GM19023 (cell line): ENCODE measurements around the gene IFNAR2.

ENCODE experiments used
- ATAC-seq: cut with Tn5 transposase; IDR thresholded peaks from one replicate; pipeline ENCODE4 v1.9.1; 2021; ENCODE audit warnings: mild to moderate bottlenecking, moderate library complexity; ENCODE audit not compliant: unreplicated experiment

Gene IFNAR2

DNA sequence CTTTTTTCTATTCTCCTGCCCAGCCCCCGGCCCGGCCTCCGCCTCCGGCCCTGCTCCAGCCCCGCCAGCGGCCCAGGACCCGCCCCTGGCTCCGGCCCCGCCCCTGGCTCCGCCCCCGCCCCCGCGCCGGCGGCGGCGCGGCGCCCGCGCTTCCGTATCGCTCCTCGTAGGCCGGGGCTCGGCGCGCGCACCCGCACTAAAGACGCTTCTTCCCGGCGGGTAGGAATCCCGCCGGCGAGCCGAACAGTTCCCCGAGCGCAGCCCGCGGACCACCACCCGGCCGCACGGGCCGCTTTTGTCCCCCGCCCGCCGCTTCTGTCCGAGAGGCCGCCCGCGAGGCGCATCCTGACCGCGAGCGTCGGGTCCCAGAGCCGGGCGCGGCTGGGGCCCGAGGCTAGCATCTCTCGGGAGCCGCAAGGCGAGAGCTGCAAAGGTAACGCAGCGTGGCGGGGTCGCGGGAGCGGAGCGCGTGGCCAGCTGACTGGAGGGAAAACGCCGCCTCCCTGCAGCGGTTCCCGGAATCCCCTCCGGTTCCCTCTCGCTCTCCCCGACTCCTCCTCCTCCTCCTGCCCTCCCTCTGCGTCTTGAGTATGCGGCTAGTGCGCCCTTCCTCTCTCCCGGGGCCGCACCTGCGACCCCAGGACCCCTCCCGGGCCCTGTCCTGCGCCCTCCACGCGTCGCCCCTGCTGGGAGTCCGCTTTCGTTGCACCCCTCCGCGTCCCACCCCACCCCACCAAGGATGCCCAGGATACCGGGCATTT lies at the start of gene IFNAR2:
TSS of gene IFNAR2 (plus strand) at position 155 of the 761 bp plus-strand sequence. CDS start 11,985 bp downstream, outside the sequence.
- peak; percentile 76 for ATAC-seq

DNA sequence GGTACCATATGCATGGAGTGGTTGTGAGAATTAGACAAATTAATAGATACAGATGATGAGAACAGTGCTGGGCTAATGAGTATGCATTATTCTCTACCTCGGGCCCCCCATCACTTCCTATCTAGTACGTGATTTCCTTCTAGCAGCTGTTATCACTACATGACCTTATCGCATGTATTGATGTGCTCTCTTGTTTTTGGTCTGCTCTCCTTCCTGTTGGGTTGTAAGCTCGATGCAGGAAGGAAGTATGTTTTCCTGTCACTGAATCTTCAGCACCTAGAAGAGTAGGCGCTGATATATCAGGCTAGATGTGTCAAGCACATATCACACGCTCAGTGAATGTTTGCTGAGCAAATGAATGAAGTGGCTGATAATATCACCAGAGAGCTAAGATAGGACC lies 43.9 kb upstream of the IFNAR2 start:
- ATAC-seq = no peak

DNA sequence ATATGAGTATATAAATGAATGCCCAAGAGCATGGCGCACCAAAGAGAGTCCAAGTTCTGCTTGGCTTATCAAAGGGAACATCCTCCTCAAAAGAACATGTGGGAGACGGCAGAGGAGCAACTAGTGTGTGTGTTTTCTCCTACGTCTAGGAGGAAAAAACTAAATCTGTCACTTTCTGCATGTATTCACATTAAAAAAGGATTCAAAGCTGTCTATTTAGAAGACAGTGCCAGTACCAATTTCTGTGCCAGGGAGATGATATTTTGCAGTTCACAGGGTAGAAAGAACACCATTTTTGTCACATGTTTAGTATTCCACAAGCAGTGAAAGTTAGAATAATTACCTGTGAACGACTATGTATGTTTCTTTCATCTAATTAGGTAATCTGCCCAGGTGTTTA lies 42.5 kb upstream of the IFNAR2 start:
- no peak for ATAC-seq

DNA sequence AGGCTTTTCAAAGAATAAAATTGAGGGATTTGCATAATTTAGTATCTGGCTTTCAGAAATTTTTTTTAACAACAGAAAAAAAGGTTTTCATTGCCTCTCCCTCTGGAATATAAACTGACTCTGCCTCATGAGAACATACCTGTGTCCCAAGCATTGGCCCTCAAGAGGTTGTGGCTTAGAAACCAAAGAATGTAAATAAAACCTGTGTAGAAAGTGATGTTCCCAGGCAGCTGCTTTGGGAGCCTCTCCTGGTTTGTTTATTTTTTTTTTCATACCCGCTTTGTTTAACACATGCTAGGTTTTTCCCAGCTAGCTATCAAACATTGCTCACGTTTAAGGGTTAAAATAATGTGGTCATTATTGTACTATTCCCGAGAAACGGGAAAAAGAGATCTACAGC lies 40.5 kb upstream of the IFNAR2 start:
- no peak for ATAC-seq

DNA sequence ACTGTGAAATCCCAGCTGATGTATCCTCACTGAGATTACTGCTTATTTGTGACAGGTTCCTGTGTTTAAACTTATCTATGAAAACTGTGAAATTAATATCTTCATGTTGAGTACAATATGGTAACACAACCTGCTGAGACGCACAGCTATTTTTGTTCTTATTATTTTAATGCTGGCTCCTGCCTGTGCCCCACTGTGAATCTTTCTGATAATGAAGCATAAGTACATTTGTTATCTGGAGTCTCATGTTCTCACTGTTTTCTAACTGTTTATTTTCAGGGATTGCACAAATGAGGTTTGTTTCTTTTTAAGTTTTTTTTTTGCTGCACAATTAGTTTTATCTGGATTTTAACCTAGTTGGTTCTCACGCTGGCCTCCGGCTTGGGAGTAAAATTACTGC lies 39.9 kb upstream of the IFNAR2 start:
- no peak for ATAC-seq

DNA sequence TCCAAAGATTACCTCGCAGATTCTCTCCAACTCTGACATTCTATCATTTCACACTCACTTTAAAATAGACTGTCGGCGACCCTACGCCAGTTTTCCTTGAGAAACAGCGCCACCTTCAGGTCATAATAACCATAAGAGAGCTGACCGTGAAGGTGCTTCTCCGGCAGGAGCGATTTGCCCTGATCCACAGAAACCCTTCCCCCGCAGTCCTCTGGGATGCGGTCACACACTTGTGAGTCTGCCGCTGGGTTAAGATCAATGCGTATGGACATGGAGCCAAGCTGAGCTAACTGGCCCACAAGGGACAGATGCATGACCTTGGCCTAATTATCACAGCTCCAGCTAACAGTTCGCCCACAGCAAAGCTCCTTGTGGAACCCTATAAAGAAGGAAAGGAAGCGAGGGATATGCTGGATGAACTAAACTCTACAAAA lies 32.8 kb upstream of the IFNAR2 start:
- ATAC-seq = no peak

DNA sequence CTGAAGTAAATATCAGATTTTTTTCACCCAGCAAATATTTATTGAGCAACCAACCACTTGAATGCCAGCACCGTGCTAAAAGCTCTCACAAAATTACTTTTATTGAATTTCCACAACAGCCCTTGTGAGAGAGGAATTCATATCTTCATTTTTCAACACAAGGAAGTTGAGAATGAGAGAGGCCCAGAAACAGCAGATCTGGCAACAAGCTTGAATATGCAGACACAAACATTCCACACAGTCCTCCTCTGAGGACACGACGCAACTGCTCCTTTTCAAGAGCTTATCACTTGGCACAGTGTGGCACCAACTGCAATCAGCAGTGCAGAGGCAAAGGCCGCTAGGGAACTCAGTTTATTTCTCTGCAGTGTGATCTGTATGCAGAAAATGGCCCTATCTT lies 32.2 kb upstream of the IFNAR2 start:
- no peak for ATAC-seq

DNA sequence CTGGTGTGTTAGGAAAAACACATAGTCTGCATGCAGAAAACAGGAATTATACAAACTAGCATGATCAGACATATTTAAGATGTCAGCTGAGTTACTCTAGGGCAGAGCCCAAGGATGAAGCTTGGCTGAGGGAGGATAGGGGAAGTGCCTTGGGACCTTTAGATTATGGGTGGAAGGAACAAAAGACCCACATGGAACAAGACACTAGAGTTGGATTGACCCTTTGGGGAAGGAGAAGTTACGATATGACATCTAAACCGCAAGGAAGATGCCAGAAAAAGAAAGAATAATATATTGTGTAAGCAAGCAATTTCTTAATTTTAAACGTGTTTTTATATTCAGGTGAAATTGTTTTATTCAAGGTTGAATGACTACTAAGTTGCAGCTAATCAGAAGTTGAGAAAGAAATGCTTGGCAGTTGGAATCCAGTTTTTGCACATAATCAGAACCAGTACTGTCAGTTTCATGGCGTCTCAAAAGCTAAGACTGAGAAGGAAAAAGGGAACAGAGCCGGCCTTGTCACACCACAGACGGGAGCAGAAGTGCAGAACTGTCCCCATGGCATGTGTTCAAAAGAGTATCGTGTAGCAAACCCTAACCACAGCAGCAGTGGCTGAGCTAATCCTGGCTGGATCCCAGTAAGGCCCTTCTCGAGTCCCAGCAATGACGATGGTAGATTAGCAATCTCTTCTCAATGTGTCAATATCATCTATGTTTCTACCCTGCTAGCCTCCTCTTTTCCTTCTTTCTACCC lies 31.2 kb upstream of the IFNAR2 start:
- ATAC-seq = no peak

DNA sequence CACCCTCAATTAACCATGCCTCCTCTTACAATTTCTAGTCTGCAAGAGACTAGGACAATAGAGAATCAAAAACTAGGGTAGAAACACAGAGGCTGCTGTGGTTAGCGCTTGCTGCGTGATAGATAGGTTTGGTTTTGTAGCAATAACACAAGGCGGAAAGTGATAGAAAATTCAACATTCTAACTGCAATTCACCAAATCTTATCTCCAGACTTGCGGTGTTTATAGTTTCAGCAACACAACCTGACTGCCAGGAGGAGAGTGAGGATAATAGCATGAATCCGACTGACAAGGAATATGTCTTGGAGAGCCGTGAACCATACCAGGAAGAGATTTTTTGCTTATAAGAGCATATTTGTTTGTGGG lies 30.7 kb upstream of the IFNAR2 start:
- no peak for ATAC-seq

DNA sequence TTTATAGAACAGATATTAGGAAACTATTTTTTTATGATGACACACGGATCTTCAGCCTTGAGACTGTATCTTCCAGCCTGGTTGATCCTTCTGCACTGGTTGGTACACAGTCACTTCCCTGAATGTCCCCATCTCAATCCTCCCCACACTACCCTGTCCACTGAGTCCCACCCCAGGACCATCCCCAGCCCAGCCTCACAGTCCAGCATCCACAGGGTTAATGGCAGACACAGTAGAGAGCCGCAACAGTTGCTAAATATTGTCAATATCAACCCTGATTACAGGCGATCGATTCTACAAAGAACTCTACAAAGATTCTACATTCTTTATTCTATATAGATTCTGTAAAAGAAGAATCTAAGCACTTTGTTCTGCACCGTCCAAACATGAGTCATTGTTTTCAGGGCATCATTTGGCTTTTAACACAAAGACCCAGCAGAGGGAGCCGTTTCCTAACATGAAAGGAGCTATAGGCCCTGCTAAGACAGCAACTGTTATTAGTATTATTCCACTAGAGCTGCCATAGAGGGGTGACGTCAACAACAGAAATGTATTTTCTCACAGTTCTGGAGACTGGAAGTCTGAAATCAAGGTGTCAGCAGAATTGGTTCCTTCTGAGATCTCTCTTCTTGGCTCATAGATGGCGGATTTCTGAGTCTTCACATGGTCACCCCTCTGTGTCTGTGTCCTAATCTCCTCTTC lies 30.1 kb upstream of the IFNAR2 start:
- peak; percentile 65 for ATAC-seq

DNA sequence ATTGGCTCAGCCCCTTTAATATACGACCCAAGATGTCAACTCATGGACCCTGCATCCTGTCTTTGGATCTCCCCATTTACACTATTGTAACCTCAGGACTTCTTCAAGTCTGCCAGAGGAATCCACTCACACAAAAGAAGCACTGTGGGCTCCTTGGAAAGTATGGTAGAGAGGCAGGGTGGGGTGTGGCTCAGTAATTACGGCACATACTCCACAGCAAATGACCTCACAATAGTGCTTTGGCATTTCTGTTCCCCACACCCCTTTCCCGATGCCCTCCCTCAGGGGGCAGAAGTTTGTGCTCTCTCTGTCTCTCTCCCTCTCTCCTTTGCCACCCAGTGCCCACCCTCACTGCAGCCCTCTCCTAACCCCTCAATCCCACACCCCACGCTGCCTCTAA lies 27.8 kb upstream of the IFNAR2 start:
- no peak for ATAC-seq

DNA sequence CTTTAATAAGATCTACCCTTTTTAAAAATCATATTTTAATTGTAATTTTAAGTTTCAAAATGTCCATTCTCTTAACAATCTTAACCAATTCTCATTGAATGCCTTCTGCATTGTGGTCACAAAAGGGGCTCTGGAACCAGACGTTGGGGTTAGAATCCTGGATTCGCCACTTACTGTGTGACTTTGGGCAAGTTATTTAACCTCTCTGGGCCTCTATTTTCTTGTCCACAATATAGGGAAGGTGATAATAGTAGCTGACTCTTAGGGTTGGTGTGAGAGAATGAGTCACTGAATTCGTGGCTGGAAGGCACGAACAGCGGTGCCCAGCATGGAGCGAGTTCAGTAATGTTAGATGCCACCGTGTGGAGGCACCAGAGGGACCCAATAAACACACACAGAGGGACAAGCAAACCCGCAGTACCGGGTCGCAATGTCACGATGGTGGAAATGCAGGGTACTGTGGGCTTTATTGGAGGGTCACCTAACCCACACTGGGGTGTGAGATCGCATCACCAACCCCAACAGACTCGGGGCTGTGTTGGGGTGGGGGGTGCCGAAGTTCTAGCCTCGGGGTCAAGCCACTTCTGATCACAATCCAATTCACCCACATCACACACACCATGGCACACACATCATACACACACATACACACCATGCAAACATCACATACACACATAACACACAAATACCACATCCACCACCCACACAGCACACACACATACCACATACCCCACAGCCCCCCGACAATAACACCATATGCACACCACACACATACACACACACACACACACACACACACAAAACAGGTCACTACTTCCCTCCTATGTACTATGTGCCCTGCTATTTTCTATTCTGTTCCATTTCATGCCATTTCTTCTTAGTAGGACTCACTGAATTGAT lies 27.0 kb upstream of the IFNAR2 start:
- ATAC-seq = no peak

DNA sequence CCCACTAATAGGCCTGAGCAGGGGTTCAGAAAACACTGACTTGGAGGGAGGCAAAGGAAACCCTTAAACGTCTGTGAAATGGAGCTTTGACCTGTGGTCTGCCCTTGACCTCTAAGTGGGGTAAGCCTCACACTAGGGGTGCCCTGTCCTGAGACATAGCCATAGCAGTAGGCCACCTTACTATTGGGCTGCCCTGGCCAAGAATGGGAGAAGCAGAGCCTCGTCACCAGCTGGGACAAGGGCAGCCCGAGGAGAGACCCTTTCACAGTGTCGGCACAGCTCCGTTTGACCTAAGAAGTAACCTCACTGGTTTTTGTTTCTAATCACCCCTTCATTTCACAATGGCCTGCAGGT lies 26.4 kb upstream of the IFNAR2 start:
- ATAC-seq = no peak

DNA sequence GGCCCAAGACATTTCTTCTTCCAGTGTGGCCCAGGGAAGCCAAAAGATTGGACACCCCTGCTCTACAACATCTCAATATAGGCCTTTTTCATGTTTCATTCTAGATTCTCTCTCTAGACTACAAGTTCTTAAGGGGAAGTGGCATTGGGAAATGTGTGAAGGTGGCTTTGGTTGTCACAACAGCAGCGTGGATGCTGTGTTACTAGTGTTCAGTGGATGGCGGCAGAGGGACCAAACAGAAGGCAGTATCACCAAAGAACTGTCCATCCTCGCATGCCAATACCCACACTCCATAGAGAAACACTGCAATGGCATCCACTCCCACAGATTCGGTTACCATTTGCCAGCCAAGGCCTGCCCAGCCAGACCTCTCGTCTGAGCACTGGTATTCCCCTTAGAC lies 24.3 kb upstream of the IFNAR2 start:
- no peak for ATAC-seq

DNA sequence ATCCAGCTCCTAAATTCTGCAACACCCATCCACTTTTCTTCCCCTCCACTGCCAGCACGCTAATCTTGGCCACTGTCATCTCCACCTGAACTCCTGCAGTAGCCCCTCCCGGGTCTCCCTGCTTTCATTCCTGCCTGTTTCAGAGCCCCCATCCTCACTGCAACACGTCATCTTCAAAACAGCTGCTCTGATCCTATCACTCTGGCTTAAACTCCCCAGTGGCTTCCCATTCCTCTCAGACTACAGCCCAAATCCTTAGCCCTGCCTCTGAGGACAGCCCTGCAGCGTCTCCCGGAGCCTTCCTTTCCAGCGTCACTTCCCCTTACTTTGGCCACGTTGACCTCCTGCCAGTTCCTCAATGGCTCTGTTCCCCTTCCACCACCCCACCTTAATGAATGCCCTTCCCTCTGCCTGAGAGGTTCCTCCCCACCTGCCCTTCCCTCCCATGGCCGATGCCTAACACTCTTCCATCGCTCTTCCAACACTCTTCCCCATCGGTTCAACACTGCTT lies 22.9 kb upstream of the IFNAR2 start:
- no peak for ATAC-seq

DNA sequence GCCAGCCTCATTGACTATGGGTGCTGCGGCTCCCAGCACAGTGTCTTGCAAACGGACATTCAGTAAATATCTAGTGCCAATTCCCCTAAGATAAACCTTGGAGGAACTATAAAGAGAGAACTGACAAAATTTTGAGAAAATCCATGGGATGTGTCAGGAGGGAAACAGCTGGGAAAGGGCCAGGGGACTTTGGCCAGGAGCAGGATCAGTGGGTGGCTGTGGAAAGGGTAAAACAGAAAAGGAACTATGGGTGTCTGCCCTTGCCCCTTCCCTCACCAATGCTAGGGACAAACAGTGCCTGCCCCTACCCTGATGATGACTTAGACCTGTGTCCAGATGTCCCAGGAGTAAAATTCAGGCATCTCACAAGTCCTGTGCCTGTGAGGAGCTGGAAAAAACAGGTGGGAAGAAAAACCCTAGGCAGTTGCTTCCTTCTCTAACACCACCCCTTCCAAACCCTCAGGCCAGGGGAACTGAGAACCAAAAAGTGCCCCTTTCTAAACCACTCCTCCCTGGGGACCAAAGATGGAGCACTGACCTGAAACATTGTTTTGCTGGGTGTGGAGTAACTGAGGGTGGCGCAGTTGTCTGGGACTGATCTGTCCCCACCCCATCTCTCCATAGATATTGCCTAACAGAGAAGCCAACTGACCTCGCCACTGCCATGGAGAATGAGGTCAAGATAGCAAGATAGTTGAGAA lies 22.1 kb upstream of the IFNAR2 start:
- ATAC-seq = no peak

DNA sequence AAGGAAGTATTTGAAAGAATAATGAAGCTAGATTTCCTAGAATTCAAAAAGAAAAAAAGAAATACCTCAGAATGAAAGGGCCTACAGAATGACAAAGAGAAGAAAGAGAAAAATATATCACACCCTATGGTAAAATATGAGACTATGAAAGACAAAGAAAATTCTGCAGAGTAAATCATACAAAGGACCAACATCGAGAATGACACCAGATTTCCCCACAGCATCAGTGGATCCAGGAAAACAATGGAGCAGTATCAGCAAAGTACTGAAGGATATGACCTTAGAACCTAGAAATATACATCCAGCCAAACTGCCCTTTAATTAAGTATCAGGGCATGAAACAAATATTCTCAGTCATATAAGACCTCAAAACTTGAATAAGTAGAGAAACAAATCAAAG lies 21.2 kb upstream of the IFNAR2 start:
- no peak for ATAC-seq

DNA sequence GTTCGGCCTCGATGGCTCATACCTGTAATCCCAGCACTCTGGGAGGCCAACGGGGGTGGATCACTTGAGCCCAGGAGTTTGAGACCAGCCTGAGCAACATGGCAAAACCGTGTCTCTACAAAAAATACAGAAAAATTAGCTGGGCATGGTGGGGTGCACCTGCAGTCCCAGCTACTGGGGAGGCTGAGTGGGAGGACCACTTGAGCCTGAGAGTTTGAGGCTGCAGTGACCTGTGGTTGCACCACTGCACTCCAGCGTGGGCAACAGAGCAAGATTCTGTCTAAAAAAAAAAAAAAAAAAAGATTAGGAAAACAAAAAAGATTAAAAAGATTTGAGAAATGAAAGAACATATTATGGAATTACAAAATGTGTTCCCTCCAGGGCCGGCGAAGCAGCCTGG lies 18.4 kb upstream of the IFNAR2 start:
- ATAC-seq = no peak

DNA sequence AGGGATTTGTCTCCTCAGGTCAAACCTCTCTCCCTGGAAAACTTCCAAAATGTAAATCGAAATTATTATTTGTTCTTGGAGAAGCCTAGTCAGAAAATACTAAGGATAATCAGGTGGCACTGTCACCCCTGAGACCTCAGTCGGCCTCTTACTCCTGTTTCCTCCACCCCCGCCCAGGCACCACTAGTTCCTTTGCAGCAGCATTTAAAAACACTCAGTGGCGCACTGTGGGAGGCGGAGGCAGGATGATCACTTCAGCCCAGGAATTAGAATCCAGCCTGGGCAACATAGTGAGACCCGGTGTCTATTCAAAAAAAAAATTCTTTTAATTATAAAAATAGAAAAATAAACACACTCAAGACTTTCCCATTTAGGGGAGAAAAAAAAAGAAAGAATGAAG lies 18.0 kb upstream of the IFNAR2 start:
- ATAC-seq = no peak

DNA sequence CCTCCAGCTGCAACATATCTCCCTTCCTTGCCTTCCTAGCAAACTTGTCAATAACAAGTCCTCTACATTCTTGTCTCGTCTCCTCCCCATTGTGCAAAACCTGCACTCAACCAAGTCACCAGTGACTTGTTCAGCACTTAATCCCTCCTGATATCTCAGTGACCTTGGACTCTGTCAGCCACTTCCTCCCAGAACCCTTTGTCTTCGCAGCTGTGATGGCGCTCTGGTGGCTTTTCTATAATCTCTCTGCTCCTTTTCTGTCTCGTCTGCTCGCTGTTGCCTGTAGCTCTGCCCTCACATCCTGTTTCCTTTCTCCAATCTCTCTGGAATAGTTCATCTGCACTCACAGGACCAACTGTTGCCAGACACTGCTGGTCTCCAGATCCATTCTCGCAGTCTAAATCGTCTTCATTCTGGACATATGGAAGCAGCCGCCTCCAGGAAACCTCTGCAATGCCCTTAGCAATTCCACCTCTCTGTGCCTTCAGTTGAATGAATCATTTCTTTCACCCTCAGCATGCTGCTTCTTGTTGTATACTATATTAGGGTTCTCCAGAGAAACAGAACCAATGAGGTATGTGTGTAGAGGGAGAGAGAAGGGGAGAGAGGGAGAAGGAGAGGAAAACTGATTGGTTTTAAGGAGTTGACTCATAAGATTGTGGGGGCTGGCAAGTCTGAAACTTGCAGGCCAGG lies 17.4 kb upstream of the IFNAR2 start:
- no peak for ATAC-seq
